GM19463 (cell line): ENCODE results near the gene COQ3.

Experiments used
- ATAC-seq: cut with Tn5 transposase; IDR thresholded peaks from one replicate; pipeline ENCODE4 v1.9.1; 2021; ENCODE audit warnings: mild to moderate bottlenecking, moderate library complexity; ENCODE audit not compliant: unreplicated experiment

The COQ3 gene, protein sequence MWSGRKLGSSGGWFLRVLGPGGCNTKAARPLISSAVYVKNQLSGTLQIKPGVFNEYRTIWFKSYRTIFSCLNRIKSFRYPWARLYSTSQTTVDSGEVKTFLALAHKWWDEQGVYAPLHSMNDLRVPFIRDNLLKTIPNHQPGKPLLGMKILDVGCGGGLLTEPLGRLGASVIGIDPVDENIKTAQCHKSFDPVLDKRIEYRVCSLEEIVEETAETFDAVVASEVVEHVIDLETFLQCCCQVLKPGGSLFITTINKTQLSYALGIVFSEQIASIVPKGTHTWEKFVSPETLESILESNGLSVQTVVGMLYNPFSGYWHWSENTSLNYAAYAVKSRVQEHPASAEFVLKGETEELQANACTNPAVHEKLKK

DNA sequence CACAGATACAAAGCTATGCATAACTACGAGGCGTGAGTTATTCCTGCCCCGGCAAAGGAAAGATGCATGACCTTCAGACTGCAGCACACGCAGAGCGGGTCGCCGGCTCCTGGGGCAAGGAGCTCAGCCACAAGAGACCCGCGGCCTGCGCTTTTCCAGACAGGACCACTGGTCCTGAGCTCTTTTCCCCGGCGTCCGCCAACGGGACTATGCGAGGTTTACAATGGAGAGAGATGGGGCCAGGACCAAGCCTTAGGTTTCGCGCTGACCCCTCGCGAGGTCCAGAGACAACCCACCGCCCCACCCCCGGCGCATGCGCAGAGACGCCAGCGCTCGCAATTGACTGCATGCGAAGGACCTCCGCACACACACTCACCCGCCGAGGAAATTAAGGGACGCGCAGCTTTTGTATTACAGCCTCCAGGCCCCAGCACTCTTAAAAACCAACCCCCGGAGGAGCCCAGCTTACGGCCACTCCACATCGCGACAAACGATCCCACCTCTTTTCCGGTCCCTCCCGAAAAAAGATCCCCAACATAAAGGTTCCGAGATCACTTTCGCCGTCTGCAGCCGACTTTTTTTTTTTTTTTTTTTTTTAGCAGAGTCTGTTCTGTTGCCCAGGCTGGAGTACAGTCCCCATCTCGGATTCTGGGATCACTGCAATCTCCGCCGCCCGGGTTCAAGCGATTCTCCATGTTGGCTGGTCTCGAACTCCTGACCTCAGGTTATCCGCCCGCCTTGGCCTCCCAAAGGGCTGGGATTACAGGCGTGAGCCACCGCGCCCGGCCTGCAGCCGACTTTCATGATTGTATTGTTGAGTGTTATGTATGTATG, at the start of gene COQ3:
Gene COQ3, minus strand, starts transcription at position 498 of the 834 bp plus-strand sequence. Its CDS starts 16 bp downstream, at position 482.
- peak; percentile 82 for ATAC-seq

- ATAC-seq = peak; percentile 80
Measured at GRCh38 chr6:99434702-99435530, 40.9 kb upstream of the COQ3 start.

DNA sequence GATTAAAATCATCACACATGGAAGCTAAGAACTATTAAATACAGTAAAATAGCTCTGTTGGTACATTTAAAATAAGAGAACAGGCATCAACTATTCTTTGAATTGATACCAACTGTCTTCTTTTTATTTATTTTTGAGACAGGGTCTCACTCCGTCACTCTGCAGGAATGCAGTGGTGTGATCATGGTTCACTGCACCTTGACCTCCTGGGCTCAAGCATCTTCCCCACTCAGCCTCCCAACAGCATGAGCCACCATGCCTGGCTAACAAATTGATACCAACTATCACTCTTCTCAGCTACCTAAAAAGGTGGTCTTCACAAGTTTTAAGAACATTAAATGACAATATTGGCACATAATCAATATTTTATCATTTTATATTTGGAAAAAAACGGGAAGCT, 38.9 kb upstream of the COQ3 start:
- no peak for ATAC-seq

DNA sequence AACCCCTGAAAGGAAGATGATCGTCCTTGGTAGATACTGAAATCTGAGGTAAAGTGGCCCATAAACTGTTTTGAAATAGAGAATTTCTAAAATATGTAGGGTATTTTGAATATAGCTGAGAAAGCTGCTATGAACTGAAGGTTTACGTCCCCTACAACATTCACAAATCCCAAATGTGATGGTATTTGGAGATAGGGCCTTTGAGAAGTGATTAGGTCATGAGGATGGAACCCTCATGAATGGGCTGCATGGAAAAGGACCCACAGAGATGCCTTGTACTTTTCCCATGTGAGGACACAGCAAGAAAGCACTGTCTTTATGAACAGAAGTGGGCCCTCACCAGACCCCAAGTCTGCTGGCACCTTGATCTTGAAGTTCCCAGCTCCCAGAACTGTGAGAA, 37.9 kb upstream of the COQ3 start:
- no peak for ATAC-seq

DNA sequence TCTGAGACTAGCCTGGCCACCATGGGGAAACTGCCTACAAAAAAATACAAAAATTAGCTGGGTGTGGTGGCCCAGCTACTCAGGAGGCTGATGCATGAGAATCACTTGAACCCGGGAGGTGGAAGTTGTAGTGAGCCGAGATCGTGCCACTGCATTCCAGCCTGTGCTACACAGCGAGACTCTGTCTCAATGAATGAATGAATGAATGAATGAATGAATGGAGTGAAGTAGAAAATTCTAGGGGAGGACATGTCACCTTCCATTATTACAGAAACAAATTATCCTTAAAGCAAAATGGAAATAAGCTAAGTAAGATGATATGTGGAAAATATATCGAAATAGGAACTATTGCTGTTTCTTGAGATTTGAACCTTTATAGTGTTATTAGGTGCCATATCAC, 34.0 kb upstream of the COQ3 start:
- no peak for ATAC-seq

DNA sequence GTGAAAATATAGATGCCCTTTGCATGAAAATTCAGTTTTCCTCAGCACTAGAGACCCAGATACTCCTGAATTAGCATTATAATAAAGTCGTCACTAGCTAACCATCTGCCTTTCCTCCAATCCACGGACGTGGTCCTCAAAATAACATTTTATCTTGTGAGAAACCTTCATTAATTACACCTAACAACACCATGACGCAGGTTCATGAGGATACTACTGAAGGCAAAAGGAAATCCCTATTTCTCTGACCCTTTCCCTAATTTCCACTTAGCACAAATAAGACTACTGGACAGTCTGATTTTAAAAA, 32.4 kb upstream of the COQ3 start:
- no peak for ATAC-seq

GRCh38 chr6:99425647-99426450, 31.9 kb upstream of the COQ3 start:
- peak; percentile 48 for ATAC-seq

GRCh38 chr6:99424761-99425646, 31.0 kb upstream of the COQ3 start, which contains the start of gene PNISR:
TSS of gene PNISR (minus strand) at chr6:99425308. CDS start at chr6:99414659, 10,649 bp downstream.
- ATAC-seq = peak; percentile 83

DNA sequence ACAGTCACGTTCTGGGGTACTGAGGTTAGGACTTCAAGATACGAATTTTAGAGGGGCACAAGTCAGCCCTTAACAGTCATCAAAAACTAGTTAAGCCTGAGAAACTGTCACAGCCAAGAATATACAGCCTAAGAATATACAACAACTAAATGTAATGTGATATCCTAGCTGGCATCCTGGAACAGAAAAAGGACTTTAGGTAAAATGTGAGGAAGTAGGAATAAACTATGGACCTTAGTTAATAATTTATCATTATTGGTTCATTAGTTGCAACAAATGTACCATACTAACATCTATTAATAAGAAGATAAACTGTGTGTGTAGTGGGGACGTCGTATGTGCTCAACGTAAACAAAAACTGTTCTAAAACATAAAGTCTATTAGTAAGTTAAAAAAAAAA, 30.0 kb upstream of the COQ3 start:
- no peak for ATAC-seq

DNA sequence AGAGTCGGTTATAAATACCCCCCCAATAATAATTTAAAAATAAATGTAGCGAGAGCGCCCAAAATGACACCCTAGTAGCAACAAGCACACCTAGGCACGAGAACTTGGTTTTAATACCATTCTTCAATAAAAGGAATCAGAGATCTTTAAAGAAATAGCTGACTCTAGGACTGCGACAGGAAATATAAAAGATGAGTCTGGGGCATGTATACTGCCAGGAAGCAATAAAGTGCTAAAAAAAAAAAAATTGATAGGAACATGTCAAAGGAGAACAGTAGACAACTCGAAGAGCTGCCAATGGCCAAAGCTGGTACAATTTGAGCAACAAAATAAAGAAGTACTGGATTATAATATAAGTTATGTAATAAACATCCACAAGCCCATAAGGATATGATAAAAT, 28.9 kb upstream of the COQ3 start:
- no peak for ATAC-seq

- ATAC-seq = peak; percentile 79
Measured at GRCh38 chr6:99416892-99417767, 23.1 kb upstream of the COQ3 start.

DNA sequence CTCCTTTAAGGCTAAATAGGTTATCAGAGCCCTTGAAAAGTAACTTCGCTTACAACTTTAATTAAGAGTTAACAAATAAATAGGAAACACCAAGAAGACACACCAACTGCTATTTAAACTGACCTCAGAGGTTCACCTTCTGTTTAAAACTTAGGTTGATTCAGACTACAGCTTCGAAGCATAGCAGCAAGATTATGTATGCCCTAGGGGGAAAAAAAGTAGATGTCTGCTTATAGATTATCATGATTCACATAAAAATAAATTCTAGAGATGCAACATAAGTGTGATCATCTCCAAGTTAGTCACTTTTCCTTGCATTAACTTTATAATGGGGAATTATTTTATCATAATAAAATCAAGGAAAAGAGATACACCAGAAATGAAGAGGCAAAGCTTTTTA, 22.2 kb upstream of the COQ3 start:
- no peak for ATAC-seq

- no peak for ATAC-seq
Measured at GRCh38 chr6:99415446-99415845, 21.5 kb upstream of the COQ3 start.

- no peak for ATAC-seq
Measured at GRCh38 chr6:99412065-99412464, 18.1 kb upstream of the COQ3 start.

DNA sequence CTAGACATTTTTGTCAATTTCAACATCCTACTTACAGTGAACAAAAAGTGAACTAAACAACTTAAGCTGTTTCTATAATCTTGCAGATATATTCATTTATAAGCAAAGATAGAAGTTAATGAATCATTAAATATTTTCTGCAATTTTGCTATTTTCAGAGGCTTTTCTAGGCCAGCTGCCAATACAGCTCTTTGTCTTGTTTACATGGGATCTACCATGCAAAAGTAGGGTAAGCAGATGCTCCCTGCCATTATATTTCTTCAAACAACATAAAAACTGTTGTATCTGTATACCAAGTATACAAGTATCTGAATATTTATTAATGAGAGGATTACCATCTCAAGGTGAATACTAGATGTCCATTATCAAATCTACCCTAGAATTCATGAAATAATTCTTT, 15.7 kb upstream of the COQ3 start:
- ATAC-seq = no peak

GRCh38 chr6:99407076-99407475, 13.1 kb upstream of the COQ3 start:
- no peak for ATAC-seq

- ATAC-seq = no peak
Measured at GRCh38 chr6:99402448-99402847, 8.5 kb upstream of the COQ3 start.

DNA sequence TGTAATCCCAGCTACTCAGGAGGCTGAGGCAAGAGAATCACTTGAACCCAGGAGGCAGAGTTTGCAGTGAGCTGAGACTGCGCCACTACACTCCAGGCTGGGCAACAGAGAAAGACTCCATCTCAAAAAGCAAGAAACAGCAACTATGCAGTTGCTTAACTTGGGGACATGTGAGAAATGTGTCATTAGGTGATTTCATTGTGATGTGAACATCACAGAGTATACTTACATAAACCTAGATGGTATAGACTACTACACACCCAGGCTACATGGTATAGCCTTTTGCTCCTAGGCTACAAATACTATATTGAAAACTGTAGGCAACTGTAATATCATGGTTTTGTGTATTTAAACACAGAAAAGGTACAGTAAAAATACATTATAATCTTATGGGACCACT, 3.3 kb upstream of the COQ3 start:
- ATAC-seq = no peak

- peak; percentile 20 for ATAC-seq
Measured at GRCh38 chr6:99393366-99393697, 663 bp downstream of the COQ3 start.
